Activated T-cell treated with anti-CD3 and anti-CD28 coated beads for 24 hours (primary cell): ENCODE results near the gene BTG2.

Experiments
- DNase-seq: peaks from one replicate; pipeline ENCODE4 v3.0.0-alpha.2; 2020; ENCODE audit warnings: low read depth

The BTG2 gene

GRCh38 chr1:203342192-203342940 is 37.0 kb downstream of the BTG2 start:
- DNase-seq: peak; percentile 36

GRCh38 chr1:203343956-203344754 is 38.8 kb downstream of the BTG2 start:
- DNase-seq: no peak

- DNase-seq: no peak
Measured at GRCh38 chr1:203346060-203346768, 40.9 kb downstream of the BTG2 start.

- DNase-seq: no peak
Measured at GRCh38 chr1:203346769-203347102, 41.4 kb downstream of the BTG2 start.

GRCh38 chr1:203349166-203349565 is 43.8 kb downstream of the BTG2 start:
- DNase-seq: no peak

- DNase-seq: no peak
Measured at GRCh38 chr1:203349773-203350524, 44.6 kb downstream of the BTG2 start.

- DNase-seq: no peak
Measured at GRCh38 chr1:203351037-203351625, 45.8 kb downstream of the BTG2 start, which contains the start of gene FMOD. Gene FMOD (minus strand): TSS chr1:203351122. CDS start chr1:203348270, 2,852 bp downstream.

GRCh38 chr1:203353486-203353885 is 48.2 kb downstream of the BTG2 start:
- DNase-seq: no peak

GRCh38 chr1:203354246-203354645 is 48.9 kb downstream of the BTG2 start:
- DNase-seq: no peak

- no peak for DNase-seq
Measured at GRCh38 chr1:203359010-203359571, 53.8 kb downstream of the BTG2 start.
